ENCODE results near the gene IL27RA.

GRCh38 chr19:14039181-14039580, 7.6 kb downstream of the IL27RA start:
- no peak for TF ChIP-seq TEAD4 (IDR thresholded peaks at IDR 0.05)
- TF ChIP-seq EGR1 (IDR thresholded peaks at IDR 0.05) = no peak
- TF ChIP-seq, protein P1, sequence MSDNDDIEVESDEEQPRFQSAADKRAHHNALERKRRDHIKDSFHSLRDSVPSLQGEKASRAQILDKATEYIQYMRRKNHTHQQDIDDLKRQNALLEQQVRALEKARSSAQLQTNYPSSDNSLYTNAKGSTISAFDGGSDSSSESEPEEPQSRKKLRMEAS (IDR thresholded peaks at IDR 0.05) = no peak
- TF ChIP-seq NFIC (IDR thresholded peaks at IDR 0.05) = no peak
